ENCODE data around the gene C1RL. TPM values are rescaled to one million over a fixed set of nuclear protein-coding genes. Genes with fewer than 3 reads are reported as not detected.

The C1RL gene
- total RNA-seq, 2 donors from 2014 or later: 32.5 to 46.4 TPM

DNA sequence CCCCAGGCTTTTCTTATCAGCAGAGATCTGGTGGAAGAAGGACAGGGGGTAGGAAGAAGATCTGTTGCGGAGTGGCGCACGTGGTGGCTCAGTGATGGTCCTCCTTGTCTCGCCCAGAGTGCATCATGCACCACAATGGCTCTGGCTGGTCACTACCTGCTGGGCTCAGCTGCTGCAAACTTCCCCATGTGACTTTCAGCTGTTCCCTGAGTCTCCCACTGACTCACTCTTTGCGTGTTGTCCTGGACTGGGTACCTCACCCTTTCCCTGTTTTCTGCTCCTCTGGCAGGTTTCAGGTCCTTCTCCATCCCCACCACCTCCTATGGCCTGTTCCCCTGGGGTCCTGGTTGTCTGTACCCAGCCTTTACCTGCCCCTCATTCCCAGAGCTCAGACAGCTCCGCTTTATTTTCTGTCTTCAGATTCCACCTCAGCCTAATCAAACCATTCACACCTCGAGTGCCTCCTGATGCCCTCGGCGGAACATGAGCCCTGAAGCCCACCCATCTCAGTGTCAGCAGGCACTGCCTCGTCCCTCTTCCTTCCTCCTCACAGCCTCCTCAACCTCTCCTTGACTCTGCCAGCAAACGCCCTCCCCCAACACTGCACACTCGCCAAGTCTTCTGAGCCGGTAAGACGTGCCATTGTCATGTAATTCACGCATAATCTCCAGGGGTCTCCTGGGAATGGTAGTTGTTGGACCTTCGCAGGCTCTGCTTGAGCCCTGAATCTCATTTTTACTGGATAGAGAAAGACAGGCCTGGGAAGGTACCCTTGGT lies 18.6 kb downstream of the C1RL start:
- 70 to 74% methylated on average over 16 of the region's 16 CpGs for WGBS, 2 experiments (ENCODE audit: insufficient coverage in 1 of 2, insufficient read length in 1 of 2)
- no peaks in the 10 kb centered on the region for H3K36me3 Mint-ChIP-seq (ENCODE audit: low read depth)
- H3K9me3 Mint-ChIP-seq: no peaks in the 10 kb centered on the region
- H3K36me3 ChIP-seq (ENCODE audit: control insufficient read depth, insufficient read depth, low read length): no peaks in the 10 kb centered on the region
- H3K9me3 ChIP-seq (ENCODE audit: control insufficient read depth, low read length): no peaks in the 10 kb centered on the region
- no peaks in the 10 kb centered on the region for H3K27me3 ChIP-seq (ENCODE audit: control insufficient read depth, insufficient read depth, low read length, poor library complexity, severe bottlenecking)
- DNase-seq: peak; percentile 89
- no peak overlapping the region for H3K9ac ChIP-seq (ENCODE audit: extremely low read depth, low read length, poor library complexity, severe bottlenecking)
- no peak overlapping the region for H3K27ac ChIP-seq (ENCODE audit: low read depth, low read length)
- H3K4me3 Mint-ChIP-seq: peak overlapping the region; percentile 0
- H3K4me1 ChIP-seq (ENCODE audit: control insufficient read depth, insufficient read depth, low read length): no peaks in the 10 kb centered on the region
- peaks cover 19% of the 10 kb centered on the region for H3K4me1 Mint-ChIP-seq
- no peak overlapping the region for H3K4me3 ChIP-seq (ENCODE audit: low read length)
- TF ChIP-seq, protein P1, sequence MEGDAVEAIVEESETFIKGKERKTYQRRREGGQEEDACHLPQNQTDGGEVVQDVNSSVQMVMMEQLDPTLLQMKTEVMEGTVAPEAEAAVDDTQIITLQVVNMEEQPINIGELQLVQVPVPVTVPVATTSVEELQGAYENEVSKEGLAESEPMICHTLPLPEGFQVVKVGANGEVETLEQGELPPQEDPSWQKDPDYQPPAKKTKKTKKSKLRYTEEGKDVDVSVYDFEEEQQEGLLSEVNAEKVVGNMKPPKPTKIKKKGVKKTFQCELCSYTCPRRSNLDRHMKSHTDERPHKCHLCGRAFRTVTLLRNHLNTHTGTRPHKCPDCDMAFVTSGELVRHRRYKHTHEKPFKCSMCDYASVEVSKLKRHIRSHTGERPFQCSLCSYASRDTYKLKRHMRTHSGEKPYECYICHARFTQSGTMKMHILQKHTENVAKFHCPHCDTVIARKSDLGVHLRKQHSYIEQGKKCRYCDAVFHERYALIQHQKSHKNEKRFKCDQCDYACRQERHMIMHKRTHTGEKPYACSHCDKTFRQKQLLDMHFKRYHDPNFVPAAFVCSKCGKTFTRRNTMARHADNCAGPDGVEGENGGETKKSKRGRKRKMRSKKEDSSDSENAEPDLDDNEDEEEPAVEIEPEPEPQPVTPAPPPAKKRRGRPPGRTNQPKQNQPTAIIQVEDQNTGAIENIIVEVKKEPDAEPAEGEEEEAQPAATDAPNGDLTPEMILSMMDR (conservative IDR thresholded peaks at IDR 0.05): peak; percentile 14
- no peak overlapping the region for H3K27ac Mint-ChIP-seq
- H3K27me3 Mint-ChIP-seq (ENCODE audit: insufficient read depth): peaks cover 18% of the 10 kb centered on the region

DNA sequence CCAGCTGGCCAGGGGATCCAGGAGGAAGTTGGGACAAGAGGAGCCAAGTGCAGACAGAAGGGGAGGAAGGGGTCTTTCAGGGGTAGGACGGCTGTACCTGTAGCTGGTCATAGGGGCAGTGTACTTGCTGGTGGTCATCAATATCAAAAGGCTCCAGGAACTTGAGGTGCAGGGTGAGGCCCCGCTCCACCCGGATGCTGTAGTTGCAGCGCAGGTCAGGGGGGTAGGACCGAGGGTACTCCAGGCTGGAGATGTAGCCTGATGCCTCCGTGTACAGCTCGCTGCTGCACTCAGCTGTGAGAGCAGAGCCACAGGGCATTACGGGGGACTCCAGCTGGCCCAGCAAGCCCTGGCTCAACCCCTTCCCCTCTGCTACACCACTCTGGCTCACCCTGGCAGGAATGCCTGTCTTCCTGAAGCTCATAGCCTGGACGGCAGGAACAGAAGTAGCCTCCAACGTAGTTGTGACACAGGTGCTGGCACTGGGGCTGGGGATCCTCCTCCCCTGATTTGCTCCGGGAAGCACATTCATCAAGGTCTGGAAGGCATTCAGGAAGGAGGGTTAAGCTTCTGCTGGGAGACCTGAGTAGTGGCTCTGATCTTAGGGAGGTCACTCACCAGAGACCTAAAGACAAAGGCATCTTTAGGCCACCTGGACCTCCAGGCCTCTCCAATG lies 19.7 kb downstream of the C1RL start:
- Histone ChIP-seq H3K9ac (ENCODE audit: extremely low read depth, low read length, poor library complexity, severe bottlenecking) (no peak overlapping the region), H3K4me3 (ENCODE audit: low read length) (no peak overlapping the region), H3K27ac (ENCODE audit: low read depth, low read length) (no peak overlapping the region), H3K27me3 (ENCODE audit: control insufficient read depth, insufficient read depth, low read length, poor library complexity, severe bottlenecking) (no peaks in the 10 kb centered on the region), H3K9me3 (ENCODE audit: control insufficient read depth, low read length) (peaks cover 5% of the 10 kb centered on the region), H3K36me3 (ENCODE audit: control insufficient read depth, insufficient read depth, low read length) (no peaks in the 10 kb centered on the region), H3K4me1 (ENCODE audit: control insufficient read depth, insufficient read depth, low read length) (no peaks in the 10 kb centered on the region)
- no peaks in the 10 kb centered on the region for H3K36me3 Mint-ChIP-seq (ENCODE audit: low read depth)
- peaks cover 18% of the 10 kb centered on the region for H3K4me1 Mint-ChIP-seq
- TF ChIP-seq, protein P1 (conservative IDR thresholded peaks at IDR 0.05): no peak
- no peak for DNase-seq
- peaks cover 18% of the 10 kb centered on the region for H3K27me3 Mint-ChIP-seq (ENCODE audit: insufficient read depth)
- H3K9me3 Mint-ChIP-seq: no peaks in the 10 kb centered on the region
- H3K27ac Mint-ChIP-seq: no peak overlapping the region
- 95 to 98% methylated on average over 8 to 11 of the region's 11 CpGs for WGBS, 2 experiments (ENCODE audit: insufficient coverage in 1 of 2, insufficient read length in 1 of 2)
- no peak overlapping the region for H3K4me3 Mint-ChIP-seq

DNA sequence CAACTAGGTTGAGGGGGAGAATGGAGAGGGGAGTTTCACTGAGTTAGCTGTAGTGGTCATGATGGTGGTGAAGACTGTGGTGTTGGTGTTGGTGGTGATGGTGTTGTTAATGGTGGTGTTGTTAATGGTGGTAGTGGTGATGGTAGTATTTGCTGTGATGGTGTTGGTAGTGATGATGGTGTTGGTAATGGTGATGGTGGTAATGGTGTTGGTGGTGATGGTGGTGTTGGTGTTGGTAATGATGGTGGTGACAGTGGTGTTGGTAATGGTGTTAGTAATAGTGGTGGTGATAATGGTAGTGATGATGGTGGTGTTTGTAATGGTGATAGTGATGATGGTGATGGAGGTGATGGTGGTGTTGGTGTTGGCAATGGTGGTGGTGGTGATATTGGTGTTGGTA lies 25.9 kb downstream of the C1RL start:
- no peaks in the 10 kb centered on the region for H3K27me3 ChIP-seq (ENCODE audit: control insufficient read depth, insufficient read depth, low read length, poor library complexity, severe bottlenecking)
- peaks cover 1% of the 10 kb centered on the region for H3K27me3 Mint-ChIP-seq (ENCODE audit: insufficient read depth)
- H3K4me1 Mint-ChIP-seq: no peaks in the 10 kb centered on the region
- peaks cover 5% of the 10 kb centered on the region for H3K36me3 Mint-ChIP-seq (ENCODE audit: low read depth)
- H3K27ac Mint-ChIP-seq: no peak overlapping the region
- TF ChIP-seq, protein P1 (conservative IDR thresholded peaks at IDR 0.05): no peak
- no peak overlapping the region for H3K9ac ChIP-seq (ENCODE audit: extremely low read depth, low read length, poor library complexity, severe bottlenecking)
- H3K36me3 ChIP-seq (ENCODE audit: control insufficient read depth, insufficient read depth, low read length): no peaks in the 10 kb centered on the region
- peaks cover 5% of the 10 kb centered on the region for H3K9me3 ChIP-seq (ENCODE audit: control insufficient read depth, low read length)
- H3K4me3 ChIP-seq (ENCODE audit: low read length): no peak overlapping the region
- H3K27ac ChIP-seq (ENCODE audit: low read depth, low read length): no peak overlapping the region
- H3K4me3 Mint-ChIP-seq: no peak overlapping the region
- no peaks in the 10 kb centered on the region for H3K4me1 ChIP-seq (ENCODE audit: control insufficient read depth, insufficient read depth, low read length)
- DNase-seq: no peak
- H3K9me3 Mint-ChIP-seq: peaks cover 5% of the 10 kb centered on the region
